Measurements from ENCODE around the gene FAM9A.

The FAM9A gene

DNA sequence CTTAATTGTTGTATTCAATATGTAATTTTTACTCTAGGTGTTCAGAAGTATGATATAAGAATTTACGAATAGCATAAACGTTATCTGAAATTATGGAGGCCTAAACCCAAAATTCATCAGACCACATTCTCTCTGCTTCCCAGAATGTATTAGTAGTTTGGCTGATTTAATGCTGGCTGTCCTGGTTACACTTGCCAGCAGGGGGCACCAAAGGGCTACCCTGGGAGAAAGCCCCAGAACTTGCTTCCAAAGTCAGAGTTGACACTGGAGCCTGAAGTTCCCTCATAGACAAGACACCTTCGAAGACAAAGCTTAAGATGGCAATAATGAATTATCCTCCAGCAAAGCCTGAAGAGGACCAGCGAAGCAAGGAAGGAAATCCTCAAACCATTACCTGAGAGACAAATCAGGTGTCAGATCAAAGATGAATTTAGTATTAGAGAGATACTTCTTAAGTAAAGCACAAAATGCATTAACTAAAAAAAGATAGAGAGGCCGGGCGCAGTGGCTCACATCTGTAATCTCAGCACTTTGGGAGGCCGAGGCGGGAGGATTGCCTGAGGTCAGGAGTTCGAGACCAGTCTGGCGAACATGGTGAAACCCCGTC, 58.0 kb downstream of the FAM9A start:
- Histone ChIP-seq H3K4me3 (ENCODE audit: insufficient read depth, low read depth, low read length, poor library complexity, severe bottlenecking) (no peak overlapping the region), H3K27ac (ENCODE audit: insufficient read depth, low read length, poor library complexity, severe bottlenecking) (no peak overlapping the region), H3K4me1 (ENCODE audit: control insufficient read depth, insufficient read depth, low read length, poor library complexity, severe bottlenecking) (no peaks in the 10 kb centered on the region), H3K36me3 (ENCODE audit: control insufficient read depth, insufficient read depth, low read length) (no peaks in the 10 kb centered on the region), H3K27me3 (replicated peaks; ENCODE audit: control insufficient read depth, insufficient read depth, low read length, poor library complexity, severe bottlenecking) (no peaks in the 10 kb centered on the region), H3K9me3 (ENCODE audit: control insufficient read depth, low read length) (no peaks in the 10 kb centered on the region)
- peak; percentile 12 to 37 (median 27) for DNase-seq

GRCh38 chrX:8741981-8742380, 59.2 kb downstream of the FAM9A start:
- no peak overlapping the region for H3K4me3 ChIP-seq (ENCODE audit: insufficient read depth, low read depth, low read length, poor library complexity, severe bottlenecking)
- no peaks in the 10 kb centered on the region for H3K27me3 ChIP-seq (replicated peaks; ENCODE audit: control insufficient read depth, insufficient read depth, low read length, poor library complexity, severe bottlenecking)
- no peak for DNase-seq
- H3K9me3 ChIP-seq (ENCODE audit: control insufficient read depth, low read length), result no peaks in the 10 kb centered on the region
- H3K36me3 ChIP-seq (ENCODE audit: control insufficient read depth, insufficient read depth, low read length), result no peaks in the 10 kb centered on the region
- H3K27ac ChIP-seq (ENCODE audit: insufficient read depth, low read length, poor library complexity, severe bottlenecking), result no peak overlapping the region
- H3K4me1 ChIP-seq (ENCODE audit: control insufficient read depth, insufficient read depth, low read length, poor library complexity, severe bottlenecking), result no peaks in the 10 kb centered on the region

Measured in effector memory CD4-positive, alpha-beta T cell (primary cell).